Activated CD8-positive, alpha-beta T cell treated with anti-CD3 and anti-CD28 coated beads for 36 hours (primary cell): ENCODE results near the gene CCDC102A. TPM values are rescaled to one million over a fixed set of nuclear protein-coding genes. Genes with fewer than 3 reads are reported as not detected.
"Not testable (repeated sequence)": the region's sequence is repeated elsewhere in the genome, so short reads cannot be mapped to it uniquely, and the experiment has no call there.

Source experiments
- ATAC-seq: fragments of 200-7000 bp; cut with Tn5 transposase; one replicate; pipeline ENCODE4 v1.10.0; 2021; ENCODE audit warnings: mild to moderate bottlenecking, moderate library complexity
- CTCF ChIA-PET: fragments of 350-600 bp; sonication (Branson Sonifier 250); formaldehyde crosslinking; loops from one replicate; lab custom pipeline; 2021; ENCODE audit warnings: antibody characterized with exemption; lab: Charles Lee
- POLR2A ChIA-PET: fragments of 350-600 bp; sonication (Branson Sonifier 250); formaldehyde crosslinking; loops from one replicate; lab custom pipeline; 2021; ENCODE audit warnings: antibody characterized with exemption; lab: Charles Lee
- DNase-seq: peaks from one replicate; pipeline ENCODE4 v3.0.0-alpha.2; 2020
- H3K27ac Mint-ChIP-seq: one replicate; pipeline ENCODE4 v1.8.0; 2021; ENCODE audit warnings: mild to moderate bottlenecking, mixed read lengths
- H3K27me3 Mint-ChIP-seq: one replicate; pipeline ENCODE4 v1.8.0; 2021; ENCODE audit warnings: mixed read lengths
- H3K36me3 Mint-ChIP-seq: one replicate; pipeline ENCODE4 v1.8.0; 2021; ENCODE audit warnings: low read depth, mixed read lengths
- H3K4me1 Mint-ChIP-seq: one replicate; pipeline ENCODE4 v1.8.0; 2021; ENCODE audit warnings: low read depth, mixed read lengths
- H3K4me3 Mint-ChIP-seq: one replicate; pipeline ENCODE4 v1.8.0; 2021; ENCODE audit warnings: mild to moderate bottlenecking, moderate library complexity, mixed read lengths
- H3K9me3 Mint-ChIP-seq: one replicate; pipeline ENCODE4 v1.8.0; 2021; ENCODE audit warnings: mixed read lengths
- CTCF ChIP-seq: fragments of 200-600 bp; IDR thresholded peaks from one replicate; pipeline ENCODE4 v1.8.0; 2022; ENCODE audit warnings: antibody characterized with exemption, mild to moderate bottlenecking
- intact Hi-C: fragments of 100-400 bp; cut with micrococcal nuclease; formaldehyde crosslinking; loops from one replicate; pipeline ENCODE4 v1.10.0; 2022
- total RNA-seq, 2 experiments: library from RNA; stranded (reverse); gene quantifications; one replicate each; pipeline ENCODE4 v1.2.3, GENCODE V29; 2021

The CCDC102A gene
- total RNA-seq, 2 experiments from 2014 or later: 7.1 to 7.9 TPM

DNA sequence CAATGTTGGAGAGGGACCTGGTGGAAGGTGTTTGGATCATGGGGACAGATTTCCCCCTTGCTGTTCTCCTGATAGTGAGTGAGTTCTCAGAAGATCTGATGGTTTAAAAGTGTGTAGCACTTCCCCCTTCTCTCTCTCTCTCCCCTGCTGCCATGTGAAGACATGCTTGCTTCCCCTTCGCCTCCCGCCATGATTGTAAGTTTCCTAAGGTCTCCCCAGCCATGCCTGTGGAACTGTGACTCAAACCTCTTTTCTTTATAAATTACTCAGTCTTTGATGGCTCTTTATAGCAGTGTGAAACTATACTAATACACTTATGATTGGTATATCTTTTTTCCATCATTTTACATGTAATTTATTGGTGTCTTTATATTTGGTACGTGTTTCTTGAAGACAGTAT is 19.5 kb upstream of the CCDC102A start:
- H3K36me3 Mint-ChIP-seq: peaks cover 13% of the 10 kb centered on the region
- H3K27ac Mint-ChIP-seq: no peak overlapping the region
- TF ChIP-seq CTCF: no peak

DNA sequence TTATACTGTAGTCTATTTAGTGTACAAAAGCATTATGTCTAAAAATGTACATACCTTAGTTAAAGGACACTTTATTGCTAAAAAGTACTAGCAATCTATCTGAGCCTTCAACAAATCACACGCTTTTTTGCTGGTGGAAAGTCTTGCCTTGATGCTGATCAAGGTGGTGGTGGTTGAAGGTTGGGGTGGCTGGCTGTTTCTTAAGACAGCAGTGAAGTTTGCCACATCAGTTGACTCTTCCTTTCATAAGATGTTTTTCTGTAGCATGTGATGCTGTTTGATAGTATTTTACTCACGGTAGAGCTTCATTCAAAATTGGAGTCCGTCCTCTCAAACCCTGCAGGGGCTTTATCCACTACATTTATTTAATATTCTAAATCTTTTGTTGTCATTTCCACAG is 14.7 kb upstream of the CCDC102A start:
- CTCF ChIA-PET: interaction anchor here (0.6 to 1.4 kb wide), 2 partner anchors 9 to 26 kb away, joined by 3 to 4 read pairs; no protein-coding TSS in a partner anchor
- no peaks in the 10 kb centered on the region for H3K27me3 Mint-ChIP-seq
- DNase-seq (no peak), ATAC-seq (no peak)
- peaks cover 7% of the 10 kb centered on the region for H3K36me3 Mint-ChIP-seq
- no peak for TF ChIP-seq CTCF
- H3K9me3 Mint-ChIP-seq: peaks cover 4% of the 10 kb centered on the region
- H3K4me3 Mint-ChIP-seq: no peak overlapping the region
- H3K27ac Mint-ChIP-seq: no peak overlapping the region
- intact Hi-C loops: no loop called here
- peaks cover 33% of the 10 kb centered on the region for H3K4me1 Mint-ChIP-seq
- POLR2A ChIA-PET: no interaction called here

More for the DNA sequence above, 19.5 kb upstream of the CCDC102A start:
- Mint-ChIP-seq H3K27me3 (no peaks in the 10 kb centered on the region), H3K4me1 (peaks cover 17% of the 10 kb centered on the region), H3K9me3 (peaks cover 10% of the 10 kb centered on the region), H3K4me3 (no peak overlapping the region)
- CTCF ChIA-PET: no interaction called here
- ATAC-seq (peak; percentile 45), DNase-seq (no peak)
- POLR2A ChIA-PET: no interaction called here
- intact Hi-C loops: no loop called here

- DNase-seq (no peak), ATAC-seq (peak; percentile 34)
- Mint-ChIP-seq H3K27ac (no peak overlapping the region), H3K4me1 (peaks cover 36% of the 10 kb centered on the region), H3K4me3 (no peak overlapping the region), H3K9me3 (no peaks in the 10 kb centered on the region), H3K36me3 (peaks cover 1% of the 10 kb centered on the region), H3K27me3 (no peaks in the 10 kb centered on the region)
- ChIA-PET POLR2A (no interaction called here), CTCF (no interaction called here)
- no peak for TF ChIP-seq CTCF
- intact Hi-C loops: no loop called here
These were observed 13.4 kb upstream of the CCDC102A start for GRCh38 chr16:57549730-57550129.

DNA sequence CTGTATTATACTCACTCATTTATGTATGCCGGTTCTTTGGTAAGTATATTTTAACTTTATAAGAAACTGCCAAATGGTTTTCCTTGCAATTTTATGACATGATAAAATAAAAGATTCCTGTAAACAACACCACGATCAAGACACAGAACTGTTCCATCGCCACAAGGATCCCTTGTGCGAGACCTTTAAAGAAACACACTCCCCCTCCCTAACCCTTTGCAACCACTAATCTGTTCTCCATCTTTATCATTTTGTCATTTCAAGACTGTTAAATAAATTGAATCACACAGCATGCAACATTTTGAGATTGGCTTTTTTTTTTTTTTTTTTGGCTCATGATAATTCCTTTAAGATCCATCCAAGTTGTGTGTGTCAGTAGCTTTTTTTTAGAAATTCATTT is 12.0 kb upstream of the CCDC102A start:
- no peak overlapping the region for H3K4me3 Mint-ChIP-seq

GRCh38 chr16:57547524-57547923 is 11.2 kb upstream of the CCDC102A start:
- H3K9me3 Mint-ChIP-seq, H3K4me3 Mint-ChIP-seq, H3K27me3 Mint-ChIP-seq, ATAC-seq, H3K27ac Mint-ChIP-seq, DNase-seq, intact Hi-C loops, H3K36me3 Mint-ChIP-seq: not testable (repeated sequence)
- ChIA-PET CTCF (interaction anchor here (1.7 to 2.8 kb wide), 2 partner anchors 29 kb away, joined by 5 to 15 read pairs; no protein-coding TSS in a partner anchor), POLR2A (interaction anchor here (1.2 kb wide), 1 partner anchor 11 kb away, joined by 3 read pairs; the partner anchor contains the start of gene CCDC102A)
- H3K4me1 Mint-ChIP-seq: peaks cover 55% of the 10 kb centered on the region

More for the DNA sequence above, 12.0 kb upstream of the CCDC102A start:
- intact Hi-C loops: no loop called here
- ChIA-PET CTCF (interaction anchor here (1.7 kb wide), 1 partner anchor 28 kb away, joined by 5 read pairs; no protein-coding TSS in a partner anchor), POLR2A (no interaction called here)
- no peak for TF ChIP-seq CTCF
- Mint-ChIP-seq H3K4me1 (peaks cover 49% of the 10 kb centered on the region), H3K27ac (no peak overlapping the region), H3K9me3 (no peaks in the 10 kb centered on the region), H3K27me3 (no peaks in the 10 kb centered on the region), H3K36me3 (peaks cover 1% of the 10 kb centered on the region)
- DNase-seq: no peak
- no peak for ATAC-seq
